B cell (primary cell): Measurements from ENCODE around the gene RPL7L1. TPM values are rescaled to one million over a fixed set of nuclear protein-coding genes. Genes with fewer than 3 reads are reported as not detected.

ENCODE experiments used
- ATAC-seq: fragments of 200-7000 bp; cut with Tn5 transposase; one replicate; pipeline ENCODE4 v1.10.0; 2021; ENCODE audit warnings: low read depth, mild to moderate bottlenecking, moderate number of reproducible peaks, moderate library complexity
- CTCF ChIA-PET: fragments of 350-600 bp; sonication (Branson Sonifier 250); formaldehyde crosslinking; loops from one replicate; lab custom pipeline; 2021; ENCODE audit warnings: antibody characterized with exemption, inconsistent platforms; lab: Charles Lee
- POLR2A ChIA-PET: fragments of 350-600 bp; sonication (Branson Sonifier 250); formaldehyde crosslinking; loops from one replicate; lab custom pipeline; 2021; ENCODE audit warnings: antibody characterized with exemption; lab: Charles Lee
- DNase-seq: peaks from one replicate; pipeline ENCODE4 v3.0.0; 2013
- H2AFZ ChIP-seq: 2 replicates; pipeline ENCODE4 v1.6.1; 2012; ENCODE audit warnings: mild to moderate bottlenecking, low read depth, low read length; ENCODE audit not compliant: insufficient read depth, poor library complexity, severe bottlenecking
- H3K27ac ChIP-seq, 2 donors: 1 replicate in 1 of 2; 2 replicates in 1 of 2; pipeline ENCODE4 v1.5.1; 2012 to 2013; ENCODE audit warnings: low read length in 2 of 2, mild to moderate bottlenecking in 2 of 2, moderate library complexity in 1 of 2
- H3K27me3 ChIP-seq, 4 experiments: fragments of 200-600 bp in 1 of 4; sonication (generic) in 1 of 4; replicated peaks in 1 of 4; 1 replicate in 2 of 4; 2 replicates in 2 of 4; pipeline versions ENCODE4 v1.6.1 to v1.7.0; 2013 to 2016; ENCODE audit warnings: low read length in 3 of 4, mild to moderate bottlenecking in 2 of 4, mixed read lengths in 1 of 4, moderate library complexity in 1 of 4; ENCODE audit not compliant: insufficient read depth in 4 of 4, control insufficient read depth in 3 of 4; ENCODE audit errors: control extremely low read depth in 1 of 4
- H3K36me3 ChIP-seq, 2 experiments: replicated peaks in 1 of 2; 1 replicate in 1 of 2; 2 replicates in 1 of 2; pipeline versions ENCODE4 v1.6.1 to v1.7.1; 2013; ENCODE audit warnings: low read length in 1 of 2; ENCODE audit not compliant: insufficient read depth in 2 of 2, control insufficient read depth in 1 of 2; ENCODE audit errors: control extremely low read depth in 1 of 2, extremely low read depth in 1 of 2
- H3K4me1 ChIP-seq, 2 donors: fragments of 200-600 bp in 1 of 2; sonication (generic) in 1 of 2; 1 replicate in 1 of 2; 2 replicates in 1 of 2; pipeline versions ENCODE4 v1.5.1 to v1.6.1; 2013 to 2017; ENCODE audit warnings: low read length in 2 of 2; ENCODE audit not compliant: control insufficient read depth in 2 of 2, insufficient read depth in 2 of 2
- H3K4me2 ChIP-seq: replicated peaks from 2 replicates; pipeline ENCODE3; 2012; ENCODE audit warnings: mild to moderate bottlenecking, low read depth, low read length; ENCODE audit not compliant: poor library complexity, severe bottlenecking
- H3K4me3 ChIP-seq, 5 experiments: fragments of 200-600 bp in 1 of 5; sonication (generic) in 1 of 5; 1 replicate in 3 of 5; 2 replicates in 2 of 5; pipeline versions ENCODE4 v1.5.1 to v1.7.0; 2011 to 2016; ENCODE audit warnings: low read length in 4 of 5, mild to moderate bottlenecking in 4 of 5, low read depth in 2 of 5, control low read depth in 1 of 5, moderate library complexity in 1 of 5; ENCODE audit not compliant: insufficient read depth in 1 of 5; ENCODE audit errors: control extremely low read depth in 1 of 5, extremely low read depth in 1 of 5
- H3K79me2 ChIP-seq: fragments of 200-600 bp; sonication (generic); one replicate; pipeline ENCODE4 v1.6.0; 2016; ENCODE audit warnings: low read length; ENCODE audit not compliant: control insufficient read depth, insufficient read depth
- H3K9ac ChIP-seq: fragments of 200-600 bp; sonication (generic); 2 replicates; pipeline ENCODE4 v1.6.1; 2017; ENCODE audit warnings: mild to moderate bottlenecking, low read length, moderate library complexity
- H3K9me3 ChIP-seq, 3 donors: one replicate each; pipeline versions ENCODE4 v1.6.1 to v1.7.1; 2013; ENCODE audit warnings: low read length in 2 of 3; ENCODE audit not compliant: control insufficient read depth in 2 of 3, insufficient read depth in 1 of 3; ENCODE audit errors: control extremely low read depth in 1 of 3
- H4K20me1 ChIP-seq: 2 replicates; pipeline ENCODE4 v1.6.0; 2012; ENCODE audit warnings: mild to moderate bottlenecking, low read length; ENCODE audit not compliant: insufficient read depth, control insufficient read depth, poor library complexity, severe bottlenecking
- H3K27ac Mint-ChIP-seq: one replicate; pipeline ENCODE4 v1.8.0; 2021; ENCODE audit warnings: mixed read lengths
- H3K27me3 Mint-ChIP-seq: one replicate; pipeline ENCODE4 v1.8.0; 2021; ENCODE audit warnings: mixed read lengths
- H3K4me1 Mint-ChIP-seq: one replicate; pipeline ENCODE4 v1.8.0; 2021; ENCODE audit warnings: mixed read lengths
- H3K4me3 Mint-ChIP-seq: one replicate; pipeline ENCODE4 v1.8.0; 2021; ENCODE audit warnings: mixed read lengths
- H3K9me3 Mint-ChIP-seq: one replicate; pipeline ENCODE4 v1.8.0; 2022; ENCODE audit warnings: mixed read lengths; ENCODE audit not compliant: insufficient read depth
- CTCF ChIP-seq: fragments of 200-600 bp; IDR thresholded peaks from one replicate; pipeline ENCODE4 v1.8.0; 2022; ENCODE audit warnings: antibody characterized with exemption, mild to moderate bottlenecking
- EZH2 ChIP-seq: IDR thresholded peaks from 2 replicates; pipeline ENCODE4 v1.6.1; 2012; ENCODE audit warnings: borderline replicate concordance, low read depth, mild to moderate bottlenecking, moderate library complexity, low read length; ENCODE audit not compliant: insufficient read depth, poor library complexity, severe bottlenecking
- WGBS: methylation state at CpG from one replicate; pipeline ENCODE4 v1.1.5; 2013; ENCODE audit warnings: missing lambda C conversion rate; ENCODE audit not compliant: insufficient coverage; 5-methylcytosine and 5-hydroxymethylcytosine counted together
- intact Hi-C: fragments of 100-400 bp; cut with micrococcal nuclease; formaldehyde crosslinking; loops from one replicate; pipeline ENCODE4 v1.10.0; 2022
- polyA plus RNA-seq: library from polyadenylated mRNA; depleted of rRNA; stranded (reverse); fragments of >200 nt; gene quantifications from 2 replicates; pipeline ENCODE4 v1.2.3, GENCODE V29; 2012
- total RNA-seq, 2 donors: library from RNA; stranded (reverse); fragments of 120-200 nt in 1 of 2; gene quantifications; 1 replicate in 1 of 2; 2 replicates in 1 of 2; pipeline versions ENCODE4 v1.2.3 to v1.2.4, GENCODE V29; 2013 to 2022

Gene RPL7L1
- total and polyA plus RNA-seq, 2 donors (not counting 1 experiment from before 2014, with no cell fraction given), result 14.5 to 100 TPM

DNA sequence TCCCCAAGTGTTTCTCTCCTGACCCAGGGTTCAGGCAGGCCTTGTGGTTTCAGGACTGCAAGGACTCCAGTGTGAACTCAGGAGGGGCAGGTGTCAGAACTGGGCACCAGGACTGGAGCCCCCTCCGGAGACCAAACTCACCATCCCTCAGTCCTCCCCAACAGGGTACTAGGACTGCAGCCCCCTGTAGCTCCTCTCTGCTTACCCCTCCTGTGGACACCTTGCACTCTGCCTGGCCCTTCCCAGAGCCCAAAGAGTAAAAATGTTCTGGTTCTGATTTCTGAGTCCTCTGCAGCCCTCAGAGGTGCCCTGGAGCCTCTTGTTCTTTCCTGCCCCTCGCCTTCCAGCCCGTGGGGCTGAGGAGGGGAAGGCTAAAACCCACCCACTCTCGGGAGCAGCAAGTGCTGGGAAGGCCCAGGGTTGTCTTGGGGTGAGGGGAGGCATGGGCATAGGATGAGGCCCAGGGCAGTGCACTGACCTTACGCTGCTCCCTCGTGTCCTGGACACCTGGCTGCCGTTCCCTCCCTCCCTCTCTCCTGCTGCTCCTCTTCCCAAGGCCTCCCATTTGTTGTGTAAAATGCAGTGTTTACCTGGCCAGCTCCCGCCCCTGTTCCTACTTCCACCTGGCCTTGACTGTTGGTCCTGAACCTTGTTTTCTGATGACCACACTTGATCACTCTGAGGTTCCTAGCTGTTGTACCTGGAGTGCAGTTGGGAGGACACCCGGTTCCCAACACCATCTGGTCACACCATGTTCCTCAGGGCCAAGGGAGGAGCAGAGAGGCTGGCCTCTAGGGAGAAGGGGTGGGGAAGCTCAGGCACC lies 59.8 kb downstream of the RPL7L1 start:
- WGBS, result 90% methylated on average over 4 of the region's 9 CpGs
- Mint-ChIP-seq H3K27me3 (no peaks in the 10 kb centered on the region), H3K4me3 (no peak overlapping the region), H3K9me3 (no peaks in the 10 kb centered on the region), H3K27ac (peak overlapping the region; percentile 10), H3K4me1 (peaks cover 26% of the 10 kb centered on the region)
- H3K36me3 ChIP-seq, result peaks cover 5 to 76% of the 10 kb centered on the region in 2 experiments
- no peak overlapping the region for H3K4me3 ChIP-seq
- H3K27ac ChIP-seq, result no peak overlapping the region
- H3K9me3 ChIP-seq, result no peaks in the 10 kb centered on the region
- ATAC-seq (no peak), DNase-seq (no peak)
- no peak overlapping the region for H2AFZ ChIP-seq
- no peak for TF ChIP-seq CTCF
- TF ChIP-seq EZH2, result no peak
- ChIA-PET POLR2A (no interaction called here), CTCF (interaction anchor here (0.6 to 1.1 kb wide), 2 partner anchors 43 to 567 kb away, joined by 3 read pairs; no protein-coding TSS in a partner anchor)
- H3K79me2 ChIP-seq, result peaks cover 51% of the 10 kb centered on the region
- H3K9ac ChIP-seq, result no peak overlapping the region
- no peaks in the 10 kb centered on the region for H3K27me3 ChIP-seq
- intact Hi-C loops, result no loop called here
- peaks cover 63% of the 10 kb centered on the region for H4K20me1 ChIP-seq
- peaks cover 7 to 15% of the 10 kb centered on the region in 2 donors for H3K4me1 ChIP-seq
- no peak overlapping the region for H3K4me2 ChIP-seq

Other genes starting within 250 kb of the RPL7L1 start
- gene PRPH2, start 157.0 kb upstream of the RPL7L1 start, total RNA-seq, result 0.10 and 0.15 TPM in 2 replicates
- gene PRPH2, start 157.0 kb upstream of the RPL7L1 start, polyA plus RNA-seq, result 0.03 and 0.06 TPM in 2 replicates
- 54.6 and 55.7 TPM in 2 replicates for gene TBCC, start 133.5 kb upstream of the RPL7L1 start, total RNA-seq
- gene TBCC, start 133.5 kb upstream of the RPL7L1 start, polyA plus RNA-seq, result 24.8 and 35.7 TPM in 2 replicates
- 34.1 and 34.9 TPM in 2 replicates for gene BICRAL, start 97.6 kb upstream of the RPL7L1 start, total RNA-seq
- gene BICRAL, start 97.6 kb upstream of the RPL7L1 start, polyA plus RNA-seq, result 13.1 and 17.5 TPM in 2 replicates
- not detected in 2 replicates for gene PTCRA, start 36.4 kb downstream of the RPL7L1 start, total RNA-seq
- gene PTCRA, start 36.4 kb downstream of the RPL7L1 start, polyA plus RNA-seq, result not detected in 2 replicates
- 159 and 163 TPM in 2 replicates for gene CNPY3, start 49.9 kb downstream of the RPL7L1 start, total RNA-seq
- gene CNPY3, start 49.9 kb downstream of the RPL7L1 start, polyA plus RNA-seq, result 96.3 and 123 TPM in 2 replicates
- 2.0 and 2.8 TPM in 2 replicates for gene GNMT, start 81.1 kb downstream of the RPL7L1 start, total RNA-seq
- gene GNMT, start 81.1 kb downstream of the RPL7L1 start, polyA plus RNA-seq, result 4.1 and 5.9 TPM in 2 replicates
- gene PEX6, start 99.6 kb downstream of the RPL7L1 start, total RNA-seq, result 16.6 and 17.1 TPM in 2 replicates
- gene PEX6, start 99.6 kb downstream of the RPL7L1 start, polyA plus RNA-seq, result 16.0 and 19.9 TPM in 2 replicates
- 23.6 and 26.3 TPM in 2 replicates for gene PPP2R5D, start 105.0 kb downstream of the RPL7L1 start, total RNA-seq
- gene PPP2R5D, start 105.0 kb downstream of the RPL7L1 start, polyA plus RNA-seq, result 21.4 and 23.2 TPM in 2 replicates
- gene MEA1, start 134.3 kb downstream of the RPL7L1 start, total RNA-seq, result 32.5 and 35.7 TPM in 2 replicates
- gene MEA1, start 134.3 kb downstream of the RPL7L1 start, polyA plus RNA-seq, result 25.6 and 36.7 TPM in 2 replicates
- 50.7 and 52.2 TPM in 2 replicates for gene KLHDC3, start 134.6 kb downstream of the RPL7L1 start, total RNA-seq
- 35.4 and 47.4 TPM in 2 replicates for gene KLHDC3, start 134.6 kb downstream of the RPL7L1 start, polyA plus RNA-seq
- 43.5 and 46.2 TPM in 2 replicates for gene RRP36, start 142.0 kb downstream of the RPL7L1 start, total RNA-seq
- gene RRP36, start 142.0 kb downstream of the RPL7L1 start, polyA plus RNA-seq, result 18.5 and 22.8 TPM in 2 replicates
- 21.4 and 22.7 TPM in 2 replicates for gene CUL7, start 174.2 kb downstream of the RPL7L1 start, total RNA-seq
- gene CUL7, start 174.2 kb downstream of the RPL7L1 start, polyA plus RNA-seq, result 17.4 and 20.2 TPM in 2 replicates
- 43.8 and 45.6 TPM in 2 replicates for gene MRPL2, start 179.8 kb downstream of the RPL7L1 start, total RNA-seq
- 42.7 and 52.8 TPM in 2 replicates for gene MRPL2, start 179.8 kb downstream of the RPL7L1 start, polyA plus RNA-seq
- 52.7 and 61.9 TPM in 2 replicates for gene KLC4, start 180.0 kb downstream of the RPL7L1 start, total RNA-seq
- gene KLC4, start 180.0 kb downstream of the RPL7L1 start, polyA plus RNA-seq, result 30.6 and 33.0 TPM in 2 replicates
- not detected in 2 replicates for gene PTK7, start 196.7 kb downstream of the RPL7L1 start, total RNA-seq
- 0.29 TPM in 1 of 2 replicates, not detected in the other for gene PTK7, start 196.7 kb downstream of the RPL7L1 start, polyA plus RNA-seq